GM21423 (cell line): ENCODE data around the gene CEACAM5.

Source experiments
- ATAC-seq: cut with Tn5 transposase; IDR thresholded peaks from one replicate; pipeline ENCODE4 v1.9.1; 2021; ENCODE audit warnings: mild to moderate bottlenecking, moderate library complexity; ENCODE audit not compliant: unreplicated experiment

Gene CEACAM5

DNA sequence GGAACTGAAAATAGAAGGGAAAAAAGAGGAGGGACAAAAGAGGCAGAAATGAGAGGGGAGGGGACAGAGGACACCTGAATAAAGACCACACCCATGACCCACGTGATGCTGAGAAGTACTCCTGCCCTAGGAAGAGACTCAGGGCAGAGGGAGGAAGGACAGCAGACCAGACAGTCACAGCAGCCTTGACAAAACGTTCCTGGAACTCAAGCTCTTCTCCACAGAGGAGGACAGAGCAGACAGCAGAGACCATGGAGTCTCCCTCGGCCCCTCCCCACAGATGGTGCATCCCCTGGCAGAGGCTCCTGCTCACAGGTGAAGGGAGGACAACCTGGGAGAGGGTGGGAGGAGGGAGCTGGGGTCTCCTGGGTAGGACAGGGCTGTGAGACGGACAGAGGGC is at the start of gene CEACAM5:
Gene CEACAM5, plus strand, starts transcription at position 146 of the 400 bp plus-strand sequence. Its CDS starts 106 bp downstream, at position 252.
- ATAC-seq = no peak

GRCh38 chr19:41666075-41666474 is 42.4 kb upstream of the CEACAM5 start:
- ATAC-seq = no peak

DNA sequence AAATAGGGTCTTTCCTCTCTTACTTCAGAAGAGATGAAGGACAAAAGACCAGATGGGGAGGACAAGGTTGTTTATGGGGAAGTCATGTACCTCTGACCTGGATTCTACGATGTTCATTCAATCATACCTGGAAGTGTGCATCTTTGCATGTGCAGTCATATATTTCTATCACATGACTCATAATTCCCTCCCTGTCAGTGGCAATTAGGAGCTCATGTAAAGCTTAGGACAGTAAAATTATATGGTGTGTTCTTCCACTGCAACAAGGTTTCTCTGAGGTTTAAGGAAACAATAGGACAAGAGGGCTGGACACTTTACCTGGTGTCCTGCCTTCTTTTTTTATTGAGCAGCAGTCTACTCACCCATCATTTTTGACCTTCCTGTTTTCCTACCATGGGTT is 40.1 kb upstream of the CEACAM5 start:
- no peak for ATAC-seq

GRCh38 chr19:41670755-41671154 is 37.7 kb upstream of the CEACAM5 start:
- no peak for ATAC-seq

- no peak for ATAC-seq
Measured at GRCh38 chr19:41671486-41671885, 36.9 kb upstream of the CEACAM5 start.

DNA sequence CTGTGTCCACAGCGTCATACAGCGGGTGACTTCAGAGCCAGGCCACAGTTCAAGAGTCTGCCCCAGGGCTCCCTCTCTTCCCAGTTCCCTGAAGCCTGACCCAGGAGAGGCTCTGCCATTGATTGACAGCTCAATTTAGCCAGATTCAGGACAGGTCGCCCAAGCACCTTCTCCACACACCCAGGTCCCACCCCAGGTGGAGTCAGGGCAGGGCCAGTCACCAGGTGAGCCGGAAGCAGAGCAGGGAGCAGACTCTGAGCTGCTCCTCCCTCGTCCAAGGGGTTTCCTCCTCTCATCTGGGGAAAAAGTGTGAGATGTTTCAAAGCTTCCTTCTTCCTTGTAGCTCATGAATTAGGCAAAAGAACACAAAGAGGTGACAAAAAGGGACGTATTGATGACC is 26.0 kb upstream of the CEACAM5 start:
- ATAC-seq = no peak

GRCh38 chr19:41687419-41687818 is 21.0 kb upstream of the CEACAM5 start:
- no peak for ATAC-seq

DNA sequence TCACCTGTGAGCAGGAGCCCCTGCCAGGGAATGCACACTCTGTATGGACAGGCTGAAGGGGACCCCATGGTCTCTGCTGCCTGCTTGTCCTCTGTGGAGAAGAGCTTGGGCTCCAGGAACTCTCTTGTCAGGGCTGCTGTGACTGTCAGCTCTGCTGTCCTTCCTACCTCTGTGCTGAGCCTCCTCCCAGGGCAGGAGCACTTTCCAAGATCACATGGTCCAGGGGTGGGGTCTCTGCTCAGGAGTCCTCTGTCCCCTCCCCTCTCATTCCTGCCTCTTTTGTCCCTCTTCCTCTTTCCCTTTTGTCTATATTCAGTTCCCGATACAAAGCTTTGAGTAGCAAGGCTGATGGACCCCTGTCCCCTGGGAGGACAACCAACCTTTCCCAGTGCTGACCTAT is 20.3 kb upstream of the CEACAM5 start, which contains the start of gene CEACAM7:
Gene CEACAM7, minus strand, starts transcription at position 173 of the 400 bp plus-strand sequence. Its CDS starts 105 bp downstream, at position 68.
- ATAC-seq = no peak

DNA sequence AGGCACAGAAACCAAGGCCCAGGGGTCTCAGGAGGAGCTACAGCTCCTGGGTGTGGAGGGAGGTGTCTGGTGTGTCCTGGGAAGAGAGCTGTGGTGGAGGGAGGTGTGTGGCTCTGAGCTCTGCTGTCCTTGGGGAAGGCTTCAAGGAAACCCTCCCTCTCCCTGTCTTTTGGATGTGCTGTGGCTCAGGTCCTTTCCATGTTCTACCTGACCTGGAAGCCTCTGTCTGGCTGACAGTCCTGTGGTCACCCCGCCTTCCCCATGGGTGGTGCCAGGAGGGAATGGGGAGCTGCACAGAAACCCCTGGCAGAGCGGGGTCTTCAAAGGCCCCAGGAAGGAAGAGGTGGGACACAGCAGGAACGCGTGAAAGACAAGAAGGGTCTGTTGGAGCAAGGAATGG is 19.7 kb upstream of the CEACAM5 start:
- no peak for ATAC-seq

GRCh38 chr19:41689993-41690800 is 18.2 kb upstream of the CEACAM5 start:
- no peak for ATAC-seq

- no peak for ATAC-seq
Measured at GRCh38 chr19:41690801-41691065, 17.7 kb upstream of the CEACAM5 start.

DNA sequence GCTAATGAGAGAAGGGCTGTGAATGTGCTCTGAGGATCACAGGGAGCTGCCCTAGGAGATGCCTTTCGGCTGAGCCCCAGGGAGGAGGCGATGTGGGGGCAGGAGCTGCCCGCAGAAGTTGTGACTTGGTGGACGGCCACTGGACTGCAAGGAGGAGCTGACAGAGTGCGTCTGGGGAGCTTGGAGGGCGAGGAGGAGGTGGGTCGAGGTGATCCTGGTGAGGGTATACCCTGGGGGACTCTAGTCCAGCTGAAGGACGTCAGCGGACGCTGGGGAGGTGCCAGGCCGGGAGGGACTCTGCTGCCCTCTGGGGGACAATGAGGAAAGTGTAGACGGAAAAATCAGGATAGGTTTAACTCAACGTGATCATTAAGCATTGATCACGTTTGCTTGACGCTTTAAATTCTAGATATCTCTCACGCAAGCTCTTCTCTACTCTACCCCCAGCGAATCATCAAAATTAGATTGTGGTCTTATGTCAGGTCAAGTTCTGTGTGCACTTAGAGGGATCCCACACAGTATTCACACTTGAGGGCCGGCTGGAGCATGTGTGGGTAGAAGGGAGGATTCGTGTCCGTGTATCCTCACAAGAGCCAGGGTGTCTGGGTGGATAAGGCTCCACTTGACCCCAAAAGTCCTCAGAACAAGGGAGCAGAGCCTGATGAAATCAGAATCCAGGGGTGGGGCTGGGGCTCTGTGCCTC is 17.0 kb upstream of the CEACAM5 start:
- ATAC-seq = no peak

GRCh38 chr19:41694196-41694595 is 14.2 kb upstream of the CEACAM5 start:
- ATAC-seq = no peak

DNA sequence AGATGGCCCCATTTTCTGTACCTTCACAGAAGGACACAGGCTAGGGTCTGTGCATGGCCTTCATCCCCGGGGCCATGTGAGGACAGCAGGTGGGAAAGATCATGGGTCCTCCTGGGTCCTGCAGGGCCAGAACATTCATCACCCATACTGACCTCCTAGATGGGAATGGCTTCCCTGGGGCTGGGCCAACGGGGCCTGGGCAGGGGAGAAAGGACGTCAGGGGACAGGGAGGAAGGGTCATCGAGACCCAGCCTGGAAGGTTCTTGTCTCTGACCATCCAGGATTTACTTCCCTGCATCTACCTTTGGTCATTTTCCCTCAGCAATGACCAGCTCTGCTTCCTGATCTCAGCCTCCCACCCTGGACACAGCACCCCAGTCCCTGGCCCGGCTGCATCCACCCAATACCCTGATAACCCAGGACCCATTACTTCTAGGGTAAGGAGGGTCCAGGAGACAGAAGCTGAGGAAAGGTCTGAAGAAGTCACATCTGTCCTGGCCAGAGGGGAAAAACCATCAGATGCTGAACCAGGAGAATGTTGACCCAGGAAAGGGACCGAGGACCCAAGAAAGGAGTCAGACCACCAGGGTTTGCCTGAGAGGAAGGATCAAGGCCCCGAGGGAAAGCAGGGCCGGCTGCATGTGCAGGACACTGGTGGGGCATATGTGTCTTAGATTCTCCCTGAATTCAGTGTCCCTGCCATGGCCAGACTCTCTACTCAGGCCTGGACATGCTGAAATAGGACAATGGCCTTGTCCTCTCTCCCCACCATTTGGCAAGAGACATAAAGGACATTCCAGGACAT is 13.4 kb upstream of the CEACAM5 start:
- no peak for ATAC-seq

DNA sequence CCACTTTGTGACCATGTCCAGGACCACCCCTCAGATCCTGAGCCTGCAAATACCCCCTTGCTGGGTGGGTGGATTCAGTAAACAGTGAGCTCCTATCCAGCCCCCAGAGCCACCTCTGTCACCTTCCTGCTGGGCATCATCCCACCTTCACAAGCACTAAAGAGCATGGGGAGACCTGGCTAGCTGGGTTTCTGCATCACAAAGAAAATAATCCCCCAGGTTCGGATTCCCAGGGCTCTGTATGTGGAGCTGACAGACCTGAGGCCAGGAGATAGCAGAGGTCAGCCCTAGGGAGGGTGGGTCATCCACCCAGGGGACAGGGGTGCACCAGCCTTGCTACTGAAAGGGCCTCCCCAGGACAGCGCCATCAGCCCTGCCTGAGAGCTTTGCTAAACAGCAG is 12.7 kb upstream of the CEACAM5 start:
- no peak for ATAC-seq

DNA sequence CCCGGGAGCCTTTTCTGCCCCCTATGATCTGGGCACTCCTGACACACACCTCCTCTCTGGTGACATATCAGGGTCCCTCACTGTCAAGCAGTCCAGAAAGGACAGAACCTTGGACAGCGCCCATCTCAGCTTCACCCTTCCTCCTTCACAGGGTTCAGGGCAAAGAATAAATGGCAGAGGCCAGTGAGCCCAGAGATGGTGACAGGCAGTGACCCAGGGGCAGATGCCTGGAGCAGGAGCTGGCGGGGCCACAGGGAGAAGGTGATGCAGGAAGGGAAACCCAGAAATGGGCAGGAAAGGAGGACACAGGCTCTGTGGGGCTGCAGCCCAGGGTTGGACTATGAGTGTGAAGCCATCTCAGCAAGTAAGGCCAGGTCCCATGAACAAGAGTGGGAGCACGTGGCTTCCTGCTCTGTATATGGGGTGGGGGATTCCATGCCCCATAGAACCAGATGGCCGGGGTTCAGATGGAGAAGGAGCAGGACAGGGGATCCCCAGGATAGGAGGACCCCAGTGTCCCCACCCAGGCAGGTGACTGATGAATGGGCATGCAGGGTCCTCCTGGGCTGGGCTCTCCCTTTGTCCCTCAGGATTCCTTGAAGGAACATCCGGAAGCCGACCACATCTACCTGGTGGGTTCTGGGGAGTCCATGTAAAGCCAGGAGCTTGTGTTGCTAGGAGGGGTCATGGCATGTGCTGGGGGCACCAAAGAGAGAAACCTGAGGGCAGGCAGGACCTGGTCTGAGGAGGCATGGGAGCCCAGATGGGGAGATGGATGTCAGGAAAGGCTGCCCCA is 11.8 kb upstream of the CEACAM5 start:
- ATAC-seq = no peak

GRCh38 chr19:41697198-41697855 is 11.1 kb upstream of the CEACAM5 start:
- ATAC-seq = no peak

DNA sequence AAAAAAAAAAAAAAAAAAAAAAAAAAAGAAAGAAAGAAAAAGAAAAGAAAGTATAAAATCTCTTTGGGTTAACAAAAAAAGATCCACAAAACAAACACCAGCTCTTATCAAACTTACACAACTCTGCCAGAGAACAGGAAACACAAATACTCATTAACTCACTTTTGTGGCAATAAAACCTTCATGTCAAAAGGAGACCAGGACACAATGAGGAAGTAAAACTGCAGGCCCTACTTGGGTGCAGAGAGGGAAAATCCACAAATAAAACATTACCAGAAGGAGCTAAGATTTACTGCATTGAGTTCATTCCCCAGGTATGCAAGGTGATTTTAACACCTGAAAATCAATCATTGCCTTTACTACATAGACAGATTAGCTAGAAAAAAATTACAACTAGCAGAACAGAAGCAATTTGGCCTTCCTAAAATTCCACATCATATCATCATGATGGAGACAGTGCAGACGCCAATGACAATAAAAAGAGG is 9.6 kb upstream of the CEACAM5 start:
- ATAC-seq = no peak

GRCh38 chr19:41699231-41699967 is 9.0 kb upstream of the CEACAM5 start:
- no peak for ATAC-seq

DNA sequence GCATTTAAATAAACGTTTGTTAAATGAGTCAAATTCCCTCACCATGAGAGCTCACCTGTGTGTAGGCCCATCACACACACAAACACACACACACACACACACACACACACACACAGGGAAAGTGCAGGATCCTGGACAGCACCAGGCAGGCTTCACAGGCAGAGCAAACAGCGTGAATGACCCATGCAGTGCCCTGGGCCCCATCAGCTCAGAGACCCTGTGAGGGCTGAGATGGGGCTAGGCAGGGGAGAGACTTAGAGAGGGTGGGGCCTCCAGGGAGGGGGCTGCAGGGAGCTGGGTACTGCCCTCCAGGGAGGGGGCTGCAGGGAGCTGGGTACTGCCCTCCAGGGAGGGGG is 8.5 kb upstream of the CEACAM5 start:
- ATAC-seq = no peak
